Measurements from ENCODE around the gene SOX12. TPM values are rescaled to one million over a fixed set of nuclear protein-coding genes. Genes with fewer than 3 reads are reported as not detected.
"Not testable (repeated sequence)": the region's sequence is repeated elsewhere in the genome, so short reads cannot be mapped to it uniquely, and the experiment has no call there.

The SOX12 gene
- total RNA-seq, 1 donor from 2014 or later = 3.7 TPM

DNA sequence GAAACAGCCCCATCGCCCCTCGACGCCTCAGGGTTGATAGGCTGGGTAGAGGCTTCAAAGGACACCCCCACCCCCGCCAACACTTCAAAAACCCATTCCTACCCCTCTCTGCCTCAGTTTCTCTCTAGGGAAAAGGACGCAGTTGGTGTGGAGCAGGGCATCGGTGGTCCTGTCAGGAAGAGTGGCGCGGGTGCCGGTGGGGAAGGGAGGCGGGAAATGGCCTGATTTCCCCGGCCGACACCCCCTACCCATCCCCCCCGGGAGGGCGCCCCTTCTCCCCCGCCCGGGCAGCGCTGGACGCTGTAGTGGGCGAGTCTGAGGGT, 21.9 kb downstream of the SOX12 start:
- peak overlapping the region; percentile 72 to 78 (median 76) for H3K4me3 ChIP-seq (ENCODE audit: low read length in 3 of 3)
- H3K4me1 ChIP-seq (ENCODE audit: control insufficient read depth in 3 of 3, insufficient read depth in 3 of 3, low read length in 3 of 3) = peaks cover 3 to 16% (median 15%) of the 10 kb centered on the region in 3 donors
- peak overlapping the region in 1 of 3 donors; percentile 72 for H3K9ac ChIP-seq (ENCODE audit: low read depth in 1 of 3, low read length in 3 of 3)
- no peaks in the 10 kb centered on the region for H3K36me3 ChIP-seq (ENCODE audit: control insufficient read depth in 3 of 3, insufficient read depth in 3 of 3, low read length in 3 of 3)
- H3K27ac ChIP-seq (ENCODE audit: low read depth, low read length) = peak overlapping the region; percentile 73
- H3K27me3 ChIP-seq (ENCODE audit: control insufficient read depth in 3 of 3, insufficient read depth in 3 of 3, low read length in 3 of 3) = peaks cover 0 to 23% (median 22%) of the 10 kb centered on the region in 3 donors
- no peaks in the 10 kb centered on the region for H3K9me3 ChIP-seq (ENCODE audit: control insufficient read depth in 3 of 3, low read length in 3 of 3)

DNA sequence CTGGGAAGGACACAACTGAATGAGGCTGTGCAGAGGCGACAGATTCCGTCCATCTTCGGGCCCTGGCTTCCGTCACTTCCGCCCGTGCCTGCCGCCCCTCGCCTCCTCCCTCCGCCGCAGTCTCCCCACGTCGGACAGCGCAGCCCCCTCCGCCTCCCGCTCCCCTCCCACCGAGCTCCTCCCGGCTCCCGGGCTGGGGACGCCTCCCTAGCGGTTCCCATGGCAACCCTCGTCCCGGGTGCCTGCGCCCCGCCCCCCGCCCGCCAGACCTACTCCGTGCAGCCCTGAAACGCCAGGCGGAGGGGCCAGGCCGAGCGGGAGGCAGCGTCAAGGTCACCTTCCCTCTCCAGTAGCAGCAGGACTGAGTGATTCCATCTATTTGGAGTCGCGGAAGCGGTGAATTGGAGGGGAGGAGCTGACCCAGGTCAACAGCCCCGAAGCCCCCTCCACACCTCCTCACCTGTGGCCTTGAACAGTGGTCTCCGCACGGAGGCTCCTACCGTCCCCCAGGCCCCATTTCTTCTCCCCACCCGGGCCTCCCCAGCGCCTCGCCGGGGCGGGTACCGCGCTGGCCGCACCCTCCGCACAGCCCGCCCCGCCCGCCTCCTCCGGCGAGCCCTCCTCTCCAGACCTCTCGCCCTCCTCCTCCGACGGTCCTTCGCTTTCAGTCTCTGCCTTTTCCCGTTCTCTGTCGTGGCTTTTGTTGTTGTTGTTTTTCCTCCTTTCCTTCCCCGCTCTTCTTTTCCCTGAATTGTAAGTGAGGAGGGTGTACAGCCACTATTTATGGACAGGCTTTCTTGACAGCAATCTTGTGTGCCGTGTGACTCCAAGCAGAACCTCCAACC, 22.5 kb downstream of the SOX12 start:
- H3K36me3 ChIP-seq (ENCODE audit: control insufficient read depth in 3 of 3, insufficient read depth in 3 of 3, low read length in 3 of 3) = no peaks in the 10 kb centered on the region
- no peaks in the 10 kb centered on the region for H3K9me3 ChIP-seq (ENCODE audit: control insufficient read depth in 3 of 3, low read length in 3 of 3)
- H3K9ac ChIP-seq (ENCODE audit: low read depth in 1 of 3, low read length in 3 of 3) = peak overlapping the region; percentile 58 to 74 (median 70)
- peaks cover 0 to 23% (median 22%) of the 10 kb centered on the region in 3 donors for H3K27me3 ChIP-seq (ENCODE audit: control insufficient read depth in 3 of 3, insufficient read depth in 3 of 3, low read length in 3 of 3)
- peak overlapping the region; percentile 73 for H3K27ac ChIP-seq (ENCODE audit: low read depth, low read length)
- peak overlapping the region; percentile 76 to 83 (median 78) for H3K4me3 ChIP-seq (ENCODE audit: low read length in 3 of 3)
- peaks cover 3 to 16% (median 15%) of the 10 kb centered on the region in 3 donors for H3K4me1 ChIP-seq (ENCODE audit: control insufficient read depth in 3 of 3, insufficient read depth in 3 of 3, low read length in 3 of 3)

DNA sequence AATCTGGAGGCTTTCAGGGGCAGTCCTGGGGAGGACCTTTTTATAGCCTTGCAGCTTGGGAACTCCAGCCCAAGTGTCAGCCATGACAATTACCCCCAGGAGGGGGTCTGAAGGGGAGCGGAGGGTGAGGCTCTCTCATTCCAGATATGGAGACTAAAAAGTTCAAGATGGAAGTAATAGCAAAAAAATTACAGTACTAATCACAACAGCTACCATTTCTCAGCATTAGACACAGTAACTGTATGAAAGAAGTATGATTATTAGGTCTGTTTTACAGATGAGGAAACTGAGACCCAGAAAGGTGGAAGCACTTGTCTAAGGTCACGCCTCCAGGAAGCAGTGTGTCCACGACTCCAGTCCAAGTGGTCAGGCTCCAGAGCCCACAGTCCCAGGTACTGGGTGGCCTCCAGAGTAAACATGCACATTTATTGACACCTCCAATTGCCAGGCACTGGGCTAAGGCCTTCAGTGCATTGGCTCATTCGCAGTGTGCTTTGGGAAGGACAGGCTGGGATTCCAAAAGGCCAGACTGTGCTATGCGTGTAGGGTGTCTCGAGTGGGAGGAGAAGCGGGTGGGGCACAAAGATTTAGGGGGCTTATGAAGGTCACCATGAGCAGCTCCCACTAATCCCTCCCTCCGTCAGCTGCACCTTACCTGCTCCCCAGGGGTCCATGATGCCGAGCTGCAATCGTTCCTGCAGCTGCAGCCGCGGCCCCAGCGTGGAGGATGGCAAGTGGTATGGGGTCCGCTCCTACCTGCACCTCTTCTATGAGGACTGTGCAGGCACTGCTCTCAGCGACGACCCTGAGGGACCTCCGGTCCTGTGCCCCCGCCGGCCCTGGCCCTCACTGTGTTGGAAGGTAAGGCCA, 23.9 kb downstream of the SOX12 start:
- no peak overlapping the region for H3K9ac ChIP-seq (ENCODE audit: low read depth in 1 of 3, low read length in 3 of 3)
- no peak overlapping the region for H3K4me3 ChIP-seq (ENCODE audit: low read length in 3 of 3)
- H3K9me3 ChIP-seq (ENCODE audit: control insufficient read depth in 3 of 3, low read length in 3 of 3) = no peaks in the 10 kb centered on the region
- peaks cover 3 to 16% (median 15%) of the 10 kb centered on the region in 3 donors for H3K4me1 ChIP-seq (ENCODE audit: control insufficient read depth in 3 of 3, insufficient read depth in 3 of 3, low read length in 3 of 3)
- peaks cover 0 to 26% (median 22%) of the 10 kb centered on the region in 3 donors for H3K27me3 ChIP-seq (ENCODE audit: control insufficient read depth in 3 of 3, insufficient read depth in 3 of 3, low read length in 3 of 3)
- peak overlapping the region; percentile 73 for H3K27ac ChIP-seq (ENCODE audit: low read depth, low read length)
- no peaks in the 10 kb centered on the region for H3K36me3 ChIP-seq (ENCODE audit: control insufficient read depth in 3 of 3, insufficient read depth in 3 of 3, low read length in 3 of 3)

DNA sequence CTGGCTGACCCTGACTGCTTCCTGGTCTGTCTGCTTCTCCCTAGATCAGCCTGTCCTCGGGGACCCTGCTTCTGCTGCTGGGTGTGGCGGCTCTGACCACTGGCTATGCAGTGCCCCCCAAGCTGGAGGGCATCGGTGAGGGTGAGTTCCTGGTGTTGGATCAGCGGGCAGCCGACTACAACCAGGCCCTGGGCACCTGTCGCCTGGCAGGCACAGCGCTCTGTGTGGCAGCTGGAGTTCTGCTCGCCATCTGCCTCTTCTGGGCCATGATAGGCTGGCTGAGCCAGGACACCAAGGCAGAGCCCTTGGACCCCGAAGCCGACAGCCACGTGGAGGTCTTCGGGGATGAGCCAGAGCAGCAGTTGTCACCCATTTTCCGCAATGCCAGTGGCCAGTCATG, 27.8 kb downstream of the SOX12 start:
- H3K27ac ChIP-seq (ENCODE audit: low read depth, low read length) = no peak overlapping the region
- H3K4me3 ChIP-seq (ENCODE audit: low read length in 3 of 3) = no peak overlapping the region
- H3K27me3 ChIP-seq (ENCODE audit: control insufficient read depth in 3 of 3, insufficient read depth in 3 of 3, low read length in 3 of 3) = peaks cover 0 to 18% (median 15%) of the 10 kb centered on the region in 3 donors
- H3K4me1 ChIP-seq (ENCODE audit: control insufficient read depth in 3 of 3, insufficient read depth in 3 of 3, low read length in 3 of 3) = peaks cover 0 to 9% (median 5%) of the 10 kb centered on the region in 3 donors
- H3K9me3 ChIP-seq (ENCODE audit: control insufficient read depth in 3 of 3, low read length in 3 of 3) = no peaks in the 10 kb centered on the region
- no peak overlapping the region for H3K9ac ChIP-seq (ENCODE audit: low read depth in 1 of 3, low read length in 3 of 3)
- no peaks in the 10 kb centered on the region for H3K36me3 ChIP-seq (ENCODE audit: control insufficient read depth in 3 of 3, insufficient read depth in 3 of 3, low read length in 3 of 3)

DNA sequence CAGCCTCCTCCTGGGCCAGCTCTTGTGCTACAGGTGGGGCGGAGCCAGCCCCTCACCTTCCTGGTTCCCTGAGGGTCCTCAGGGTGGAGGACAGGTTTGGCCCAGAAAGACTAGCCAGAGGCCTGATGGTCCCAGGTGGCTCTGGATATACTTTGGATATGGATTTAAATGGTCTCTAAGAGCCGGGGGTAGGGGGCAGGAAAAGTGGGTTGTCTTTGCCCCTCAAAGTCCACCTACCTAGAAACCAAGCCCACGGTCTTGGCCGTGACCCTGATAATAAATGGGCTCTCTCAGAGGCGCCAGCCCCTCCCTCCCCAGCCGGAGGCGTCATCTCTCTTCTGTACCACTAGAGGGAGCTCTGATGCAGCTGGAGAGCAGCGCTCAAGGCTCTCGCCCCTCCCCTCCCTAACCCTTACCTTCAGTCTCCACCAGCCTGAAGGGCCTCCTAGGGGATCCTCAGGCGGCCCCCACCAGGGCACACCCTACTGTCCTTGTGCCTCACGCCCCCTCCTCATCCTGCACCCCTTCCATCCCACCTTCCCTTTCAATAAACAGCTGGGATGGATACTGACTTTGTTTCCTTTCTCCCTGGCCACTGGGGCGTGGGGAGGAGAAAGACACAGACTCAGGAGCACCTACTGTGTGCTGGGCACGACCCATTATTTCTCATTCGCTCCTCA, 29.1 kb downstream of the SOX12 start:
- Histone ChIP-seq H3K27me3 (ENCODE audit: control insufficient read depth in 3 of 3, insufficient read depth in 3 of 3, low read length in 3 of 3) (peaks cover 0 to 7% (median 6%) of the 10 kb centered on the region in 3 donors), H3K9ac (ENCODE audit: low read depth in 1 of 3, low read length in 3 of 3) (no peak overlapping the region), H3K9me3 (ENCODE audit: control insufficient read depth in 3 of 3, low read length in 3 of 3) (no peaks in the 10 kb centered on the region)

DNA sequence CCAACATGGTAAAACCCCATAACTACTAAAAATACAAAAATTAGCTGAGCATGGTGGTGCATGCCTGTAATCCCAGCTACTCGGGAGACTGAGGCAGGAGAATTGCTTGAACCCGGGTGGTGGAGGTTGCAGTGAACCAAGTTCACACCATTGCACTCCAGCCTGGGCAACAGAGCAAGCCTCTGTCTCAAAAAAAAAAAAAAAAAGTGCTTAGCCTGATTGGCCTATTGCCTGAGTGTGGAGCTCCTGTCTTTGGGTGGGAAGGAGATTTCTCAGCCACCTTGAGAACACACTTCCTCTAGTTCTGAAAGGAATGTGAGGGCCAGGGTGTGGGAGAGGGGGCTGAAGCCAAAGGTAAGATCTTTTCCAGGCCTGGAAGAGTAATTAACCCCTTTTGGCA, 30.8 kb downstream of the SOX12 start:
- not testable (repeated sequence) for H3K36me3 ChIP-seq (ENCODE audit: control insufficient read depth in 3 of 3, insufficient read depth in 3 of 3, low read length in 3 of 3); H3K27ac ChIP-seq (ENCODE audit: low read depth, low read length)

More for the DNA sequence above, 29.1 kb downstream of the SOX12 start:
- no peaks in the 10 kb centered on the region for H3K36me3 ChIP-seq (ENCODE audit: control insufficient read depth in 3 of 3, insufficient read depth in 3 of 3, low read length in 3 of 3)
- no peak overlapping the region for H3K4me3 ChIP-seq (ENCODE audit: low read length in 3 of 3)
- H3K27ac ChIP-seq (ENCODE audit: low read depth, low read length) = no peak overlapping the region
- H3K4me1 ChIP-seq (ENCODE audit: control insufficient read depth in 3 of 3, insufficient read depth in 3 of 3, low read length in 3 of 3) = peaks cover 0 to 3% (median 0%) of the 10 kb centered on the region in 3 donors

DNA sequence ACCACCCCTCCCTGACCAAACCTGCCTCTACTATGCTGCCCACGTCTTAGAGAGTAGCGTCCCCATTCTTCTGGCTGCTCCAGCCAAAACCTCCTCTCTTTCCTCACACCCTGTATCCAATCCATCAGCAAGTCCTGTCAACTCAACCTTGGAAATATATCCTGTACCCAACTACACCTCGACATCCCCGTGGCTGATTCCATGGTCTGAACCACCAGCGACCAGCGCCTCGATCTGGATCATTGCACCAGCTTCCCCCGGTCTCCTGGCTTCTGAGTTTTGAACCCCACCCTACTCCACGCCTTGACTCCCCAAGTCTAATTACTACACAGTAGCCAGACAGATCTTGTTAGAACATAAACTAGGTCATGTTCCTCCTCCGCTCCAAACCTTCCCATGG, 31.4 kb downstream of the SOX12 start:
- no peaks in the 10 kb centered on the region for H3K36me3 ChIP-seq (ENCODE audit: control insufficient read depth in 3 of 3, insufficient read depth in 3 of 3, low read length in 3 of 3)
- no peaks in the 10 kb centered on the region for H3K9me3 ChIP-seq (ENCODE audit: control insufficient read depth in 3 of 3, low read length in 3 of 3)
- no peak overlapping the region for H3K9ac ChIP-seq (ENCODE audit: low read depth in 1 of 3, low read length in 3 of 3)
- H3K4me1 ChIP-seq (ENCODE audit: control insufficient read depth in 3 of 3, insufficient read depth in 3 of 3, low read length in 3 of 3) = peaks cover 0 to 3% (median 0%) of the 10 kb centered on the region in 3 donors
- H3K4me3 ChIP-seq (ENCODE audit: low read length in 3 of 3) = no peak overlapping the region
- H3K27ac ChIP-seq (ENCODE audit: low read depth, low read length) = no peak overlapping the region
- peaks cover 0 to 5% (median 3%) of the 10 kb centered on the region in 3 donors for H3K27me3 ChIP-seq (ENCODE audit: control insufficient read depth in 3 of 3, insufficient read depth in 3 of 3, low read length in 3 of 3)

More for the DNA sequence above, 30.8 kb downstream of the SOX12 start:
- H3K4me3 ChIP-seq (ENCODE audit: low read length in 3 of 3); H3K27me3 ChIP-seq (ENCODE audit: control insufficient read depth in 3 of 3, insufficient read depth in 3 of 3, low read length in 3 of 3); H3K4me1 ChIP-seq (ENCODE audit: control insufficient read depth in 3 of 3, insufficient read depth in 3 of 3, low read length in 3 of 3); H3K9ac ChIP-seq (ENCODE audit: low read depth in 1 of 3, low read length in 3 of 3); H3K9me3 ChIP-seq (ENCODE audit: control insufficient read depth in 3 of 3, low read length in 3 of 3): not testable (repeated sequence)

DNA sequence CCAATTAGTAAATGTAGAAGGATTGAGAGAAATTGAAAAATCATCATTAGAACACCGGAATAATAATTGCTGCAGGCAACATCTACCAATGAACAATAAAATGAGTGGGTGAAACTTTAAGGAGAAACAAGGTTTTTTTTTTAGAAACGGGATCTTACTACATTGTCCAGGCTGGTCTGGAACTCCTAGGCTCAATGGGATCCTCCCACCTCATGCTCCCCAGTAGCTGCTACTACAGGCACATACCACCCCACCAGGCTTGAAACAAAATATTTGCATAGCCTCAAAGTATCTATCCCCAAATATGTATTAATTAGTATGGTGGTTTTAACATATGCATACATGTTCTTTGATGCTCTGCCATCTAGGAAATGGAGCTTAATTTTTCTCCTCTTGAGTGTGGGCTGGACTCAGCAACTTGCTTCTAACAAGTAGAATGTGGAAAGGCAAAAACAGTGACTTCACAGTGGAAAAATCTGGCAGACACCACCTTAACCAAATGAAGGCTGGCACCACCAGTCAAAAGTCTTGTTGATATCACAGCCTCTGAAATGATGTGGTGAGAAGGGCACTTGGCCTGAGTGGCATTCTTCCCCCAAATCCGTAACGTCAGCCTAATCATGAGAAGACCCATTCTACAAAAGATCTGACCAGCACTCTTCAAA, 33.7 kb downstream of the SOX12 start:
- H3K9ac ChIP-seq (ENCODE audit: low read depth in 1 of 3, low read length in 3 of 3) = no peak overlapping the region
- no peak overlapping the region for H3K4me3 ChIP-seq (ENCODE audit: low read length in 3 of 3)
- H3K36me3 ChIP-seq (ENCODE audit: control insufficient read depth in 3 of 3, insufficient read depth in 3 of 3, low read length in 3 of 3) = no peaks in the 10 kb centered on the region
- H3K27ac ChIP-seq (ENCODE audit: low read depth, low read length) = no peak overlapping the region
- peaks cover 0 to 3% (median 2%) of the 10 kb centered on the region in 3 donors for H3K27me3 ChIP-seq (ENCODE audit: control insufficient read depth in 3 of 3, insufficient read depth in 3 of 3, low read length in 3 of 3)
- H3K4me1 ChIP-seq (ENCODE audit: control insufficient read depth in 3 of 3, insufficient read depth in 3 of 3, low read length in 3 of 3) = peaks cover 0 to 9% (median 4%) of the 10 kb centered on the region in 3 donors
- H3K9me3 ChIP-seq (ENCODE audit: control insufficient read depth in 3 of 3, low read length in 3 of 3) = no peaks in the 10 kb centered on the region

DNA sequence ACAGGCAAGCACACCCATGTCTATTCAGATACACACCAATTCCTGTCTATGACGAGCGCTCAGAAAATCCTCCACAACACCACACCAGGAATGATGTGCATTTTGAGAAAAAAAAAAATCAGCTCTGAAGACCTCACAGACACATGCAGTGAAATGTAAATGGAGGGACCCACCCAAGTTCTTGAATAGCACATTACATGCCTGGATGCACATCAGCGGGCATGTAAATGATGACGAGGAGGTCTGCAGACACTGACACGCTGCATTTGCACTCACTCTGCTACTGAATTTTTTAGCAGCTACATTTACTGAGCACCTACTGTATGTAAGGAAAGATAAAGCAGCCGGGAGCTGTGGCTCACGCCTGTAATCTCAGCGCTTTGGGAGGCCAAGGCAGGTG, 36.2 kb downstream of the SOX12 start:
- Histone ChIP-seq H3K4me1 (ENCODE audit: control insufficient read depth in 3 of 3, insufficient read depth in 3 of 3, low read length in 3 of 3) (peaks cover 0 to 6% (median 4%) of the 10 kb centered on the region in 3 donors), H3K27ac (ENCODE audit: low read depth, low read length) (no peak overlapping the region), H3K36me3 (ENCODE audit: control insufficient read depth in 3 of 3, insufficient read depth in 3 of 3, low read length in 3 of 3) (no peaks in the 10 kb centered on the region), H3K9me3 (ENCODE audit: control insufficient read depth in 3 of 3, low read length in 3 of 3) (no peaks in the 10 kb centered on the region), H3K27me3 (ENCODE audit: control insufficient read depth in 3 of 3, insufficient read depth in 3 of 3, low read length in 3 of 3) (peaks cover 0 to 4% (median 3%) of the 10 kb centered on the region in 3 donors), H3K4me3 (ENCODE audit: low read length in 3 of 3) (no peak overlapping the region), H3K9ac (ENCODE audit: low read depth in 1 of 3, low read length in 3 of 3) (no peak overlapping the region)

All from skeletal muscle tissue (tissue), 4 donors.